HG03108 (cell line): ENCODE results near the gene DTHD1.

Experiments used
- ATAC-seq: cut with Tn5 transposase; IDR thresholded peaks from one replicate; pipeline ENCODE4 v1.9.1; 2021; ENCODE audit warnings: moderate library complexity; ENCODE audit not compliant: unreplicated experiment

Gene DTHD1

GRCh38 chr4:36269101-36269500, 12.3 kb upstream of the DTHD1 start:
- ATAC-seq = no peak

GRCh38 chr4:36269533-36270173, 11.8 kb upstream of the DTHD1 start:
- no peak for ATAC-seq

DNA sequence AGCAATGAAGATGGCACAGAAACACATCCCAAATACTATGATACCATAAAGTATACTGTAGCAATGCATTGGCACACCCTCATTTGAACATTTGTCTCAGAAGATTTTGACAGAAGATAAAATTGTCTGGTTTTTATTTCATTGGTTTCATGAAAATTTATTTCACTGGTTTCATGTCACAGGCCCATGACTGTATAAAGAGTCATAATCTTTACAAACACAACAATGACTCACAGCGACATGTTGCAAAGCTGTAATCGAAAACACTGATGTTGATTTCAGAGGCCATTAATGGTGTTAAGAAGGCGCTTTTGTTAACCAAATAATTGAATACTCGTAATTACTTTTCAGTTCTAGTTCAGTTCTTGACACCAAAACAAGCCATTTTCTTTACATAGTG, 8.1 kb upstream of the DTHD1 start:
- no peak for ATAC-seq

GRCh38 chr4:36274158-36274557, 7.3 kb upstream of the DTHD1 start:
- no peak for ATAC-seq

GRCh38 chr4:36277533-36277932, 3.9 kb upstream of the DTHD1 start:
- ATAC-seq = no peak

GRCh38 chr4:36278789-36279188, 2.6 kb upstream of the DTHD1 start:
- no peak for ATAC-seq

DNA sequence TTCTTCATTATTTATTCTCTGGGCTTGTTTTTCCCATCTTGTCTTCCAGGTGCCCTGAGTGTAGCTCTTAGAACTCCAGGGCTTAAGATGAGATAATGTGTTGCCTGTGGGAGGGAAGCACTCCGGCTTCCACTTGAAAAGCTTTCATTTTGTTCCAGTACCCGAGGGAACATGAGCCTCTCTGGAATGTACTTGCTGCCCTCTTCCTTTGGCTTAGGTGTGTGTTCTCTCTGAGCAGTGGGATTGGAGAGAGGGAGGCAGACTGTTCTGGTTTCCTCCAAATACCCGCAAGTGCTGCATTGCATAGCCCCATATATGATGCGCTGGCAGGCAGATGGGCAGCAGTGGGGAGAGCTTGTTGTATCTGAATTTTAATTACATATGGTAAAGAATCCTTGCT, 861 bp upstream of the DTHD1 start:
- no peak for ATAC-seq

- ATAC-seq = no peak
These were observed 1.2 kb downstream of the DTHD1 start for GRCh38 chr4:36282503-36283030.

- no peak for ATAC-seq
These were observed 2.6 kb downstream of the DTHD1 start for GRCh38 chr4:36283912-36284465.

GRCh38 chr4:36285784-36286480, 4.5 kb downstream of the DTHD1 start:
- ATAC-seq = peak; percentile 97

- no peak for ATAC-seq
These were observed 5.1 kb downstream of the DTHD1 start for GRCh38 chr4:36286481-36286871.

DNA sequence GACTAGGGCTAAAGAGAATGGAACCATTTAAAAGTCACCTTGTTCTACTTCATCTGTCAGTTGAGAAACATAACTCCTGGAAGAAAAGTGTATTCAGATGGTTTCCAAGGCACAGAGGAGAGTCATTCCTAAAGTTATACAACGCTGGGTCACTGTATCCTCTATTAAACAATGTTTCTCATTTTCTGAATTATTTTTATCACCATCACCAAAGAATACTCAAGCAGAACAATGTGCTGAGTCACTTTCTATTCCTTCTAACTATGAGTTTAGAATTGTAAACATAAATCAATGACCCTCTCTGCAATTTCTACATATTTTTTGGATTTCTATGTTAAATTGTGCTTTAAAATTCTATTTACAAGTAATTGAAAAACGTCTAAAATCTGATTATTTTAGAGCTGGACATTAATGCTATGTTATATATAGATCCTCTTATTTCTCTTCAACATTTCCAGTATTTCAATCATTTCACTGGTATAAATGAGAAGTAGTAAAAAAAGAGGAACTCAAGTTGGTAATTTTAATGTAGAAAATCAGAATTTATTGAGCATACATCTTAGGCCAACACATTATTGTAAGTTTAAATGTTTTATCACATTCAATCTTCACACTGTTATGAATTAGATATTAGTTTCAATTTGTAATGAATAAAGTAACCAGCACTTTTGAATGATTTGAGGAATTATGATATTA, 7.5 kb downstream of the DTHD1 start:
- no peak for ATAC-seq

- ATAC-seq = no peak
These were observed 9.2 kb downstream of the DTHD1 start for GRCh38 chr4:36290641-36291040.

DNA sequence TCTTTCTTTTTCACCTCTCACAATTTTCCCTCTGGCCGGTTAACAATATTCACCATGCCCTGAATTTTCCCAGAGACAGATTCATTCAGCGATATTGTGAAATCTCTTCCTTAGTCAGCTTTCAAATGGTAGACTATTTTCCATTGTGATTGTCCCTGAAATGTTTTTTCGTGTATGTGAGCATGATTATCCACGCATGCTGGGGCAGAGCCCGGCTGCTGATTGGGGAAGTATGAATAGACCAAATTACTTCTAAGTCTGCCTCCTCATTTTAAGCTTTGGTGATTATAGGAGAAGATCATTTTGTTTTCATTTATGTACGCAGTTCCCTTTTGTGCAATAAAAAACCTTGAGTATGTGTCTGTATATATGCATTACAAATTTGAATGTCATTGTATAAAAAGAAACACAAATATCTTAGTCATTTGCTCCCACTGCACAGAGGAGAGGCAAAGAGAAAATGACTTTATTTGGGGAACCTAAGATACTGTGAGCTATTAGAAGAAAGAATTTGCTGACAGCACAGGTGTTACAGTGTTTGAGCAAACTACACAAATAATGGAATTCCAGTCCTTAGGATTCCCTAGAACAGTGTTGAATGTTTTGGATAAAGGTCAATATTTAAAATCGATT, 11.3 kb downstream of the DTHD1 start:
- no peak for ATAC-seq

DNA sequence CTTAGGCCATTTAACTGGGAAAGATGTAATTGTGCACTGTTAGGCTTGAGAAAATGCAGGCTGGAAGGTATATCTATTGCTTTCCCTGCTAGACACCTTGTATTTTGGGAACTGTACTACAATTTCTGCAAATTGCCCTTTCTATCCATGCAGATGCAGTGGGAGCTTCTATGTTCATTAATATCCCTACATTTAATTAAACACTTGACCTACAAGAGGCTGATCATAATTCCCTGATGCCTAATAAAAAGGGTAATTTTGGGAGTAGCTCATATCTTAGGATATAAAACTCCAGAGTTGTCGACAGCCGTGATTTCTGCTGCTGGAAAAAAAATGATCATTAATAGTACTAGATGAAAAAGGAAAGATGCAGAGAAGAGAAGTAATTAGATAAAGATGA, 19.7 kb downstream of the DTHD1 start:
- no peak for ATAC-seq

GRCh38 chr4:36303426-36304137, 22.2 kb downstream of the DTHD1 start:
- ATAC-seq = peak; percentile 93

GRCh38 chr4:36304138-36304681, 22.8 kb downstream of the DTHD1 start:
- ATAC-seq = peak; percentile 37

GRCh38 chr4:36308150-36308549, 26.7 kb downstream of the DTHD1 start:
- ATAC-seq = no peak

DNA sequence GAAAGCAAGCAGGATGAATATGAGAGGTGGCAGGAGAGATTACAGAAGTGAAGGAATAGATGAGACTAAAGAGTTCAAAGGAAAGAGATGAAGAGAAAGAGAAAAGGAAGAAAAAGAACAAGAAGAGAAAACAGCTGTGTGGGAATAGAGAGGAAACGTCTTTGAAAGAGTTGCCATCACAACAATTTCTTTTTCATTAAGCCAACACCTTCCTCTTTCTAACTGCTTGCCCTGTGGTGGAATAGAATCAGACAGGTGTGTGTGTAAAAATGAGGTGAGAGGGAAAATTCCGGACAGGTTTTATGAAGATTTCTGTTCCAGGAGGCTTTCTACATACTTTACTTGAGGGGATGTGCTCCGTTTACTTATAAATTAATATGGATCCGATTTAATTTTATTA, 28.8 kb downstream of the DTHD1 start:
- ATAC-seq = no peak

GRCh38 chr4:36310793-36311192, 29.4 kb downstream of the DTHD1 start:
- peak; percentile 70 for ATAC-seq
